Stimulated activated CD8-positive, alpha-beta memory T cell treated with anti-CD3 and anti-CD28 coated beads, Interleukin-12 subunit alpha, Interleukin-12 subunit beta, amount 100 ng/mL, for 4 hours (primary cell): ENCODE results near the gene NOP53.
"Not testable (repeated sequence)": the region's sequence is repeated elsewhere in the genome, so short reads cannot be mapped to it uniquely, and the experiment has no call there.

ENCODE experiments used
- DNase-seq: peaks from one replicate; pipeline ENCODE4 v3.0.0-alpha.2; 2020; ENCODE audit warnings: low read depth

NOP53 gene

GRCh38 chr19:47745010-47745901, at the start of gene NOP53:
Gene NOP53 (plus strand): TSS chr19:47745546. CDS start chr19:47745560, 14 bp downstream.
- DNase-seq = peak; percentile 94

GRCh38 chr19:47696635-47697034, 48.7 kb upstream of the NOP53 start:
- no peak for DNase-seq

- DNase-seq = peak; percentile 33
These were observed 47.3 kb upstream of the NOP53 start for GRCh38 chr19:47697863-47698609.

- DNase-seq = no peak
These were observed 46.6 kb upstream of the NOP53 start for GRCh38 chr19:47698631-47699359.

- DNase-seq = no peak
These were observed 45.9 kb upstream of the NOP53 start for GRCh38 chr19:47699360-47699917.

- no peak for DNase-seq
These were observed 44.2 kb upstream of the NOP53 start for GRCh38 chr19:47700934-47701716.

- DNase-seq = no peak
These were observed 43.4 kb upstream of the NOP53 start for GRCh38 chr19:47701717-47702552.

GRCh38 chr19:47702671-47703070, 42.7 kb upstream of the NOP53 start:
- no peak for DNase-seq

GRCh38 chr19:47703301-47703700, 42.0 kb upstream of the NOP53 start:
- no peak for DNase-seq

- no peak for DNase-seq
These were observed 41.3 kb upstream of the NOP53 start for GRCh38 chr19:47704024-47704423.

- DNase-seq = no peak
These were observed 40.7 kb upstream of the NOP53 start for GRCh38 chr19:47704656-47705055.

GRCh38 chr19:47707135-47707925, 38.0 kb upstream of the NOP53 start:
- peak; percentile 24 for DNase-seq

- no peak for DNase-seq
These were observed 33.6 kb upstream of the NOP53 start for GRCh38 chr19:47711652-47712242.

GRCh38 chr19:47713046-47714021, 32.0 kb upstream of the NOP53 start, which contains the start of gene EHD2:
Gene EHD2 (plus strand): TSS chr19:47713422. CDS start chr19:47716613, 3,191 bp downstream.
- peak; percentile 15 for DNase-seq

GRCh38 chr19:47714339-47714738, 31.0 kb upstream of the NOP53 start:
- no peak for DNase-seq

- DNase-seq = not testable (repeated sequence)
These were observed 30.5 kb upstream of the NOP53 start for GRCh38 chr19:47714855-47715254.

GRCh38 chr19:47716270-47716937, 28.9 kb upstream of the NOP53 start:
- DNase-seq = no peak
